Activated CD8-positive, alpha-beta memory T cell treated with anti-CD3 and anti-CD28 coated beads, Interleukin-2, amount 50 U/mL, for 24 hours (primary cell): ENCODE data around the gene ANK2.

Source experiments
- DNase-seq: peaks from one replicate; pipeline ENCODE4 v3.0.0-alpha.2; 2020; ENCODE audit errors: extremely low read depth

The ANK2 gene

GRCh38 chr4:113398441-113399143, 349.1 kb downstream of the ANK2 start:
- DNase-seq: no peak

GRCh38 chr4:113404167-113404571, 354.7 kb downstream of the ANK2 start:
- DNase-seq: no peak

GRCh38 chr4:113404841-113405240, 355.4 kb downstream of the ANK2 start:
- DNase-seq: no peak

GRCh38 chr4:113405874-113406722, 356.6 kb downstream of the ANK2 start:
- DNase-seq: no peak

- no peak for DNase-seq
These were observed 357.2 kb downstream of the ANK2 start for GRCh38 chr4:113406723-113407016.

- DNase-seq: no peak
These were observed 358.0 kb downstream of the ANK2 start for GRCh38 chr4:113407409-113407808.

- no peak for DNase-seq
These were observed 359.7 kb downstream of the ANK2 start for GRCh38 chr4:113409181-113409580.

GRCh38 chr4:113410686-113411085, 361.2 kb downstream of the ANK2 start:
- DNase-seq: no peak

- DNase-seq: no peak
These were observed 362.1 kb downstream of the ANK2 start for GRCh38 chr4:113411496-113411938.

- no peak for DNase-seq
These were observed 370.2 kb downstream of the ANK2 start for GRCh38 chr4:113419631-113420030.

GRCh38 chr4:113420938-113421337, 371.5 kb downstream of the ANK2 start:
- DNase-seq: no peak

GRCh38 chr4:113423631-113424030, 374.2 kb downstream of the ANK2 start:
- DNase-seq: no peak

GRCh38 chr4:113433116-113433515, 383.7 kb downstream of the ANK2 start:
- no peak for DNase-seq
